HEK293T (cell line): ENCODE measurements around the gene GPBP1L1.

Source experiments
- ARNT ChIP-seq: fragments of 450-650 bp; IDR thresholded peaks from 2 replicates; pipeline ENCODE4 v1.6.1; 2017; ENCODE audit warnings: mild to moderate bottlenecking
- L3MBTL2 ChIP-seq: fragments of 450-650 bp; conservative IDR thresholded peaks from 2 replicates; pipeline ENCODE4 v1.6.1; 2016; ENCODE audit warnings: mild to moderate bottlenecking
- NFRKB ChIP-seq: fragments of 450-650 bp; IDR thresholded peaks from 2 replicates; pipeline ENCODE4 v1.6.1; 2016; ENCODE audit warnings: mild to moderate bottlenecking, moderate library complexity
- TARDBP ChIP-seq: fragments of 450-650 bp; IDR thresholded peaks from 2 replicates; pipeline ENCODE4 v1.6.1; 2016
- ZNF384 ChIP-seq: fragments of 450-650 bp; IDR thresholded peaks from 2 replicates; pipeline ENCODE4 v1.6.1; 2016
- TF ChIP-seq, protein P1 (sequence below): fragments of 450-650 bp; IDR thresholded peaks from 2 replicates; pipeline ENCODE4 v1.6.1; 2016

DNA sequence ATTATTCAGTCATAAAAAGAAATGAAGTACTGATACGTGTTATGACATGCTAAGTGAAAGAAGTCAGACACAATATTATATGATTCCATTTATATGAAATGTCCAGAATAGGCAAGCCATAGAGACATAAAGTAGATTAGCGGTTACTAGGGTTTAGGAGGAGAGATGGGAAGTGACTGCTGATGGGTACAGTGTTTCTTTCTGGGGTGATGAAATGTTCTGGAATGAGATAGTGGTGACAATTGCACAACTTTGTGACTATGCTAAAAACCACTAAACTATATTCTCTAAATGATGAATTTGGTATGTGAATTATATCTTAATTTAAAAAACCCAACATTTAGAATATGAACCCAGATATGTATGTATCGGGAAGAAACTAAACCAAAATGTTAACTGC lies 36.5 kb upstream of the GPBP1L1 start:
- TF ChIP-seq NFRKB (no peak), ARNT (no peak), ZNF384 (no peak), L3MBTL2 (no peak), TARDBP (no peak)
- TF ChIP-seq, protein P1, sequence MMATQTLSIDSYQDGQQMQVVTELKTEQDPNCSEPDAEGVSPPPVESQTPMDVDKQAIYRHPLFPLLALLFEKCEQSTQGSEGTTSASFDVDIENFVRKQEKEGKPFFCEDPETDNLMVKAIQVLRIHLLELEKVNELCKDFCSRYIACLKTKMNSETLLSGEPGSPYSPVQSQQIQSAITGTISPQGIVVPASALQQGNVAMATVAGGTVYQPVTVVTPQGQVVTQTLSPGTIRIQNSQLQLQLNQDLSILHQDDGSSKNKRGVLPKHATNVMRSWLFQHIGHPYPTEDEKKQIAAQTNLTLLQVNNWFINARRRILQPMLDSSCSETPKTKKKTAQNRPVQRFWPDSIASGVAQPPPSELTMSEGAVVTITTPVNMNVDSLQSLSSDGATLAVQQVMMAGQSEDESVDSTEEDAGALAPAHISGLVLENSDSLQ = no peak
